ENCODE measurements around the gene BRD7.

BRD7 gene

GRCh38 chr16:50294955-50295354 lies 73.8 kb downstream of the BRD7 start:
- no peak overlapping the region for H3K4me2 ChIP-seq (ENCODE audit: low read depth, low read length, poor library complexity, severe bottlenecking)
- TF ChIP-seq EZH2phosphoT487 (IDR thresholded peaks at IDR 0.05; ENCODE audit: borderline replicate concordance) (no peak), CTCF (conservative IDR thresholded peaks at IDR 0.05; ENCODE audit: low read length) (no peak)
- no peaks in the 10 kb centered on the region for H4K20me1 ChIP-seq (ENCODE audit: insufficient read depth, low read length, poor library complexity, severe bottlenecking)
- H3F3A ChIP-seq (ENCODE audit: low read depth), result no peaks in the 10 kb centered on the region
- H3K9ac ChIP-seq (ENCODE audit: low read depth, low read length, poor library complexity, severe bottlenecking), result no peak overlapping the region
- peaks cover 84% of the 10 kb centered on the region; the same call in 1 of the 2 replicates for H3K36me3 ChIP-seq (ENCODE audit: insufficient read depth, low read length)
- H3K27me3 ChIP-seq (ENCODE audit: insufficient read depth, low read length, poor library complexity, severe bottlenecking), result no peaks in the 10 kb centered on the region
- peaks cover 8% of the 10 kb centered on the region; the same call in 1 of the 2 replicates for H3K79me2 ChIP-seq (ENCODE audit: insufficient read depth, low read length)
- no peaks in the 10 kb centered on the region for H3K9me3 ChIP-seq (ENCODE audit: insufficient read depth, low read depth, low read length)
- H3K4me3 ChIP-seq (ENCODE audit: low read length, poor library complexity, severe bottlenecking), result no peak overlapping the region
- no peaks in the 10 kb centered on the region for H3K4me1 ChIP-seq (ENCODE audit: insufficient read depth, low read length, poor library complexity, severe bottlenecking)
- H3K9me2 ChIP-seq (replicated peaks; ENCODE audit: low read depth, low read length), result no peaks in the 10 kb centered on the region
- H2AFZ ChIP-seq (ENCODE audit: low read length), result no peak overlapping the region

GRCh38 chr16:50293994-50294855 lies 74.6 kb downstream of the BRD7 start:
- Histone ChIP-seq H3K9me2 (replicated peaks; ENCODE audit: low read depth, low read length) (no peaks in the 10 kb centered on the region), H3K9me3 (ENCODE audit: insufficient read depth, low read depth, low read length) (no peaks in the 10 kb centered on the region), H3K79me2 (ENCODE audit: insufficient read depth, low read length) (peaks cover 13% of the 10 kb centered on the region; the same call in 1 of the 2 replicates), H3F3A (ENCODE audit: low read depth) (no peaks in the 10 kb centered on the region), H3K4me2 (ENCODE audit: low read depth, low read length, poor library complexity, severe bottlenecking) (no peak overlapping the region), H3K9ac (ENCODE audit: low read depth, low read length, poor library complexity, severe bottlenecking) (no peak overlapping the region), H3K4me3 (ENCODE audit: low read length, poor library complexity, severe bottlenecking) (no peak overlapping the region), H3K36me3 (ENCODE audit: insufficient read depth, low read length) (peaks cover 86% of the 10 kb centered on the region; the same call in 1 of the 2 replicates), H3K4me1 (ENCODE audit: insufficient read depth, low read length, poor library complexity, severe bottlenecking) (no peaks in the 10 kb centered on the region), H2AFZ (ENCODE audit: low read length) (no peak overlapping the region), H4K20me1 (ENCODE audit: insufficient read depth, low read length, poor library complexity, severe bottlenecking) (no peaks in the 10 kb centered on the region), H3K27me3 (ENCODE audit: insufficient read depth, low read length, poor library complexity, severe bottlenecking) (no peaks in the 10 kb centered on the region)
- TF ChIP-seq EZH2phosphoT487 (IDR thresholded peaks at IDR 0.05; ENCODE audit: borderline replicate concordance) (no peak), CTCF (conservative IDR thresholded peaks at IDR 0.05; ENCODE audit: low read length) (no peak)

GRCh38 chr16:50293041-50293783 lies 75.6 kb downstream of the BRD7 start:
- Histone ChIP-seq H3K9me2 (replicated peaks; ENCODE audit: low read depth, low read length) (no peaks in the 10 kb centered on the region), H4K20me1 (ENCODE audit: insufficient read depth, low read length, poor library complexity, severe bottlenecking) (peaks cover 4% of the 10 kb centered on the region), H3K9me3 (ENCODE audit: insufficient read depth, low read depth, low read length) (no peaks in the 10 kb centered on the region), H2AFZ (ENCODE audit: low read length) (no peak overlapping the region), H3K27me3 (ENCODE audit: insufficient read depth, low read length, poor library complexity, severe bottlenecking) (no peaks in the 10 kb centered on the region), H3K4me3 (ENCODE audit: low read length, poor library complexity, severe bottlenecking) (no peak overlapping the region), H3K36me3 (ENCODE audit: insufficient read depth, low read length) (peaks cover 82% of the 10 kb centered on the region; the same call in 1 of the 2 replicates), H3F3A (ENCODE audit: low read depth) (no peaks in the 10 kb centered on the region), H3K9ac (ENCODE audit: low read depth, low read length, poor library complexity, severe bottlenecking) (no peak overlapping the region), H3K4me1 (ENCODE audit: insufficient read depth, low read length, poor library complexity, severe bottlenecking) (no peaks in the 10 kb centered on the region), H3K79me2 (ENCODE audit: insufficient read depth, low read length) (peaks cover 20% of the 10 kb centered on the region; the same call in 1 of the 2 replicates), H3K4me2 (ENCODE audit: low read depth, low read length, poor library complexity, severe bottlenecking) (no peak overlapping the region)
- TF ChIP-seq CTCF (conservative IDR thresholded peaks at IDR 0.05; ENCODE audit: low read length), result no peak

All from Loucy (cell line).